HG03135 (cell line): ENCODE data around the gene CCDC85B.
"Not testable (repeated sequence)": the region's sequence is repeated elsewhere in the genome, so short reads cannot be mapped to it uniquely, and the experiment has no call there.

ENCODE experiments used
- ATAC-seq: cut with Tn5 transposase; IDR thresholded peaks from one replicate; pipeline ENCODE4 v1.9.1; 2021; ENCODE audit warnings: mild to moderate bottlenecking, moderate library complexity; ENCODE audit not compliant: unreplicated experiment

Gene CCDC85B

DNA sequence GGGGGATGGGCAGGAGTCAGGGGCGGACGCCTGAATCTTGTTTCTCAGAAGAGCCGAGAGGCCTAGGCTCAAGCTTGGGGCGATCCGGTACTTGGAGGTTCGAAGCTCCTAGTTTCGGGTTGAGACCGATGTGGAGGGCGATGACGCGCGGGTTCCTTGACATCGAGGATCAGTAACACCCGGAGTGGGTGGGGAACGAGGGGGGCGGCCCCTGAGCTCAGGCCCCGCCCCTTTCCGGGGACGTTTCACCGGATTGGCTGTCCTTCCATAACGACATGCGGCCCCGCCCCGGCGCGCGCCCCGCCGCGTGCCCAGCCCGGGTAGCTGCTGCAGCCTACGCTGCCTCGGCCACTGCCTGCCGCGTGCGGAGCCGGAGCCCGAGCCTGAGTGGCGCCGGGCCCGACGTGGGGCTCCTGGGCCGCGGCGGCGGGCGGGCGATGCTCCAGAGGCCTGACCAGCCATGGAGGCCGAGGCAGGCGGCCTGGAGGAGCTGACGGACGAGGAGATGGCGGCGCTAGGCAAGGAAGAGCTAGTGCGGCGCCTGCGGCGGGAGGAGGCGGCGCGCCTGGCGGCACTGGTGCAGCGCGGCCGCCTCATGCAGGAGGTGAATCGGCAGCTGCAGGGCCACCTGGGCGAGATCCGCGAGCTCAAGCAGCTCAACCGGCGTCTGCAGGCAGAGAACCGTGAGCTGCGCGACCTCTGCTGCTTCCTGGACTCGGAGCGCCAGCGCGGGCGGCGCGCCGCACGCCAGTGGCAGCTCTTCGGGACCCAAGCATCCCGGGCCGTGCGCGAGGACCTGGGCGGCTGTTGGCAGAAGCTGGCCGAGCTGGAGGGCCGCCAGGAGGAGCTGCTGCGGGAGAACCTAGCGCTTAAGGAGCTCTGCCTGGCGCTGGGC is at the start of gene CCDC85B:
Gene CCDC85B (plus strand): TSS at position 350 of the 895 bp plus-strand sequence. CDS start 111 bp downstream, at position 461.
- peak; percentile 44 for ATAC-seq

GRCh38 chr11:65842144-65842543 is 48.3 kb upstream of the CCDC85B start:
- no peak for ATAC-seq

GRCh38 chr11:65843811-65844210 is 46.7 kb upstream of the CCDC85B start:
- ATAC-seq: no peak

DNA sequence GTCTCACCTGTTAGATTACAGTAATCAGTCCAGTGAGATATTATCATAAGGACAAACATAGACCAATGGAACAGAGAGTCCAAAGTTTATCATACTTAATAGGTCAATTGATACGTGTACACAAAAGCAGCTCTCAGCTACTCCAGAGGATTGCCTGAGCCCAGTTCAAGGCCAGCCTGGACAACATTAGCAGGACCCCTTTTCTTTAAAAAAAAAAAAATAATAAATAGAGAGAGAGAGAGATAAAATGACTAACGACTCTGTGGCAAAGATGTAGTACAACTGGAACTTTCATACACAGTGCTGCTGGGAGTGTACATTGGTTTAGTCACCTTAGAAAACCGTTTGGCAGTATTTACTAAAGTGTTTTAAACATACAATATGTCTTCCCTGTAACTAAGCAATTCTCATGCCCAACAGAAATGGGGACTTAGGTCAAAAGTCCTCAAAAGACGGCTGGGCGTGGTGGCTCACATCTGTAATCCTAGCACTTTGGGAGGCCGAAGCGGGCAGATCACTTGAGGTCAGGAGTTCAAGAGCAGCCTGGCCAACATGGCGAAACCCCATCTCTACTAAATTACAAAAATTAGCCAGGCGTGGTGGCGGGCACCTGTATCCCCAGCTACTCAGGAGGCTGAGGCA is 46.1 kb upstream of the CCDC85B start:
- no peak for ATAC-seq

DNA sequence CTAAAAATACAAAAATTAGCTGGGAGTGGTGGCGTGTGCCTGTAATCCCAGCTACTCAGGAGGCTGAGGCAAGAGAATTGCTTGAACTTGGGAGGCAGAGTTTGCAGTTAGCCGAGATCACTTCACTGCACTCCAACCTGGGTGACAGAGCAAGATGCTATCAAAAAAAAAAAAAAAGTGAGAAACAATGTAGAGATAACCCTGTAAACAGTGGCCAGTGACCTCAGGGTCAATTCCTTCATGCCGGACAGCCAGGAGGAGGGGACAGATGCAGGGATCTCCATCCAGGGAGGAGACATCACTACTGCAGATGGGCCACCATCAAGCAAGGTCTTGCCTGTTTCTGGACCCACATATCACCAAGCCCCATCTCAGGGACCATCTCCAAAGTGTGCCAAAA is 42.7 kb upstream of the CCDC85B start:
- ATAC-seq: no peak

DNA sequence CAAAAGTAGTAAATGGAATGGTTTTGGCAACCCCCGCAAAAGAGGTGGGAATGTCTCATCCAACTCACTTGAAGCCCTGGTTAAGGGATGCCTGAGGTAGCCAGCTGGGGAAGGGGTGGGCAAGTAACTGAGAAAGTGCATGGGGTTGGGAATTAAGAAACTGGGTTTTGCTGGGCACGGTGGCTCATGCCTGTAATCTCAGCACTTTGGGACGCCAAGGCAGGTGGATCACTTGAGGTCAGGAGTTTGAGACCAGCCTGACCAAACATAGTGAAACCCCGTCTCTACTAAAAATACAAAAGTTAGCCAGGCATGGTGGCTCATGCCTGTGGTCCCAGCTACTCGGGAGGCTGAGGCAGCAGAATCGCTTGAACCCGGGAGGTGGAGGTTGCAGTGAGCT is 41.8 kb upstream of the CCDC85B start:
- ATAC-seq: not testable (repeated sequence)

DNA sequence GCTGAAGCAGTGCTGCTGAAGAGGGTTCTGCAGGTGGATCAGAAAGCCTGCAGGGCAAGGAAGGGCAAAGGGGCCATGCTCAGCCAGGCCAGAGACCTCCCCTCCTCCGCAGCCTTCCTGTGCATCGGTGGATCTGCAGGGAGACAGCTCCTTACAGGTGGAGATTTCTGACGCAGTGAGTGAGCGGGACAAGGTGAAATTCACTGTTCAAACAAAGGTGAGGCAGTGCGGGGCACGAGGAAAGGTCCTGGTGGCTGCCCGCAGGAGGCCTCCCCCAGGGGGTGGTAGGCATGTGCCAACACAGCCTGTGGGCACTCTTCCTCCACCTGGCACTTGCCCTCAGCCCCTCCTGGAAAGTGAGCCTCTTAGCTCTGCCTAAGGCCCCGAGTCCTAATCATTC is 41.1 kb upstream of the CCDC85B start:
- ATAC-seq: no peak

- no peak for ATAC-seq
Measured at GRCh38 chr11:65849771-65850216, 40.7 kb upstream of the CCDC85B start.

DNA sequence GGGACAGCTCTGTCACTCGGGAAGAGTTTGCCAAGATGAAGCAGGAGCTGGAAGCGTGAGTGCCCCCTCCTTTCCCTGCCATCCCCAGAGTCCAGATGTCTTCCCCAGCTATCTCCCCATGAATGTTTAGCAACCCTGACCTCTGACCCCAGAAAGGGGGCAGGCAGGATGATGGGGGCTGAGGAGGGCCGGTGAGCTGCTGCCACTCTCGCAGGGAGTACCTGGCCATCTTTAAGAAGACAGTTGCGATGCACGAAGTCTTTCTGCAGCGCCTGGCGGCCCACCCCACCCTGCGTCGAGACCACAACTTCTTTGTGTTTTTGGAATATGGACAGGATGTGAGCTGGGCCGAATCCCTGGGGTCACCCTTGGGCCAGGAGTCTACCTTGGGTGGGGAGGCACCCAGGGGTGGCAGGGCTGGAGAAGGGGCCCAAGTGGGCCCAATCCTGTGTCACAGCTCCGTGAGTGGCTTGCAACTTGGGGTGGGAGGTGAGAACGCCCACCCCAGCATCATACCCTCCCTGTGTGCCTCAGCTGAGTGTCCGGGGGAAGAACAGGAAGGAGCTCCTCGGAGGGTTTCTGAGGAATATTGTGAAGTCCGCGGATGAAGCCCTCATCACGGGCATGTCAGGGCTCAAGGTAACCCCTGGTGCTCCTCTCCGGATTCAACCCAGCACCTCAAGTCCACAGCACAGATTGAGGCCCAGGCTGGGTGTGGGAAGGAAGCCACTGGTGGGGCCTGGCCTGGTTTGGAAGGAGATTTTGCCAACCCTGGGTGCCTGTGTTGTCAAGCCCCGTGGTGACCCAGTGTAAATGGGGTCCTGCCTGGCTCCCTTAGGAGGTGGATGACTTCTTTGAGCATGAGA is 40.0 kb upstream of the CCDC85B start:
- ATAC-seq: no peak

DNA sequence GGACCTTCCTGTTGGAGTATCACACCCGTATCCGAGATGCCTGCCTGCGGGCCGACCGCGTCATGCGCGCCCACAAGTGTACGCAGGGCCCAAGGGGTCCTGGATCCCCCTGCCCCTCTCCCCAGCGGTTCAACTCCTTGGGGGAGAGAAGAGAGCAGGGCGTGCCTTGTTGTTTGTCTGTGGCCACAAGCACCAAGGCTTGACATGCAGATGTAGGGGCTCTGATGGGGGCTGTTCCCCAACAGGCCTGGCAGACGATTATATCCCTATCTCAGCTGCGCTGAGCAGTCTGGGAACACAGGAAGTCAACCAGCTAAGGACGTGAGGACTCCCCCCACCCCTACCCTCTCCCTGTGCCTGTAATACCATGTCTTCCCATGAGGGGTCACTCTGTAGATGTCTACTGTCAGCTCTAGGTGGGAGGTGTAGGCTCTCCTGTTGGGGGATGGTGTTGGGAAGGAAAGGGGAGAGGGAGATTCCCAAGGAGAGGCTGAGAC is 39.3 kb upstream of the CCDC85B start:
- ATAC-seq: no peak

DNA sequence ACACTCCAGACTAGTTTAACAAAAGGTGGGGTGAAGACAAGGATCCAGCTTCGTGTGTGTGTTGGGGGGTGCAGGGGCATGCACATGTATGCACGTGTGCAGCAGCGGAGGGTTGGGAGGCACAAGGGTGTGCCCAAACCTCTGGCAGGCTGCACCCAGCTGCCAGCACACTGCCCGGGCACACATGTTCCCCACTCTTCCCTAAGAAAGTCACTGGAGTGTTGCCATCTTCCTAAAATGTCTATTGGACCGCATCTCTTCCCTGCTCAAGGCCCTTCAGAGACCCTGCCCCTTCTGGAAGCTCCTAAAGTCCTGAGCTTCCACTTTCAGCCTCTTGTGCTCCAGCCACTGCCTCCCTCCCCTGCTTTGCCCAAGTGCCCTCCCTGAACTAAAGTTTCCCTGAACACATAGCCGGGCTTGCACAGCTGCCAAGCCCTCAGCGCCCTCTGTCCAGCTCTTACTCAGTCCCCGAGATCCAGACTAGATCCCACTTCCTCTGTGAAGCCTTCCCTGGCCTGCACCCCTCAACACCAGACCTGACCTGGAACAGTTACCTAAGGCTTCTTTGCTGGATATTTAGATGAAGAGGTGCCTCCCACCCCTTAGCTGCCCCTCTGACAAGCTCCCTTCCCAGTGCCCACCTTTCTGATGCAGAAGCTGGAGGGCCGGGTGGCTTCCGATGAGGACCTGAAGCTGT is 38.5 kb upstream of the CCDC85B start:
- ATAC-seq: no peak

DNA sequence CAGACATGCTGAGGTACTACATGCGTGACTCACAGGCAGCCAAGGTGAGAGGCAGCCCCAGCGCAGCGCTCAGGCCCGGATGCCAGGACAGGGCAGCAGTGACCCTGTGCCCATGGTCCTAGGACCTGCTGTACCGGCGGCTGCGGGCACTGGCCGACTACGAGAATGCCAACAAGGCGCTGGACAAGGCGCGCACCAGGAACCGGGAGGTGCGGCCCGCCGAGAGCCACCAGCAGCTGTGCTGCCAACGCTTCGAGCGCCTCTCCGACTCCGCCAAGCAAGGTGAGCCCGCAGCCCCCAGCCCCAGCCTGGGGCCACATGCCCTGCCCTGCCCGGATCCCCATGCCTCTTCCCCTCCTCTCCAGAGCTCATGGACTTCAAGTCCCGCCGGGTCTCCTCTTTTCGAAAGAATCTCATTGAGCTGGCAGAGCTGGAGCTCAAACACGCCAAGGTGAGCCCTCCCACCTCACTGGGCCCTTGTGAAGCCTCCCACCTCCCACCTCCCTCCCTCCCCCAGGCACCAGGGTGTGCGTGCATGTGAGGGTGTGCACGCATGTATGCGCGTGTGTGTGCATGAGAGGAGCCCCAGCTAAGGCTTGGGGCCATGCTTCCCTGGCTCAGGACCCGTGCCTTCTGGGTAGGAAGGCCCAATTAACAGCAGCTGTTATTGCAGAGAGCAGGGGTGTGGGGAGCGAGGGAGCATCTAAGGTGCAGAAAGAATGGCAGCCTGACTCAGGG is 37.8 kb upstream of the CCDC85B start:
- no peak for ATAC-seq

DNA sequence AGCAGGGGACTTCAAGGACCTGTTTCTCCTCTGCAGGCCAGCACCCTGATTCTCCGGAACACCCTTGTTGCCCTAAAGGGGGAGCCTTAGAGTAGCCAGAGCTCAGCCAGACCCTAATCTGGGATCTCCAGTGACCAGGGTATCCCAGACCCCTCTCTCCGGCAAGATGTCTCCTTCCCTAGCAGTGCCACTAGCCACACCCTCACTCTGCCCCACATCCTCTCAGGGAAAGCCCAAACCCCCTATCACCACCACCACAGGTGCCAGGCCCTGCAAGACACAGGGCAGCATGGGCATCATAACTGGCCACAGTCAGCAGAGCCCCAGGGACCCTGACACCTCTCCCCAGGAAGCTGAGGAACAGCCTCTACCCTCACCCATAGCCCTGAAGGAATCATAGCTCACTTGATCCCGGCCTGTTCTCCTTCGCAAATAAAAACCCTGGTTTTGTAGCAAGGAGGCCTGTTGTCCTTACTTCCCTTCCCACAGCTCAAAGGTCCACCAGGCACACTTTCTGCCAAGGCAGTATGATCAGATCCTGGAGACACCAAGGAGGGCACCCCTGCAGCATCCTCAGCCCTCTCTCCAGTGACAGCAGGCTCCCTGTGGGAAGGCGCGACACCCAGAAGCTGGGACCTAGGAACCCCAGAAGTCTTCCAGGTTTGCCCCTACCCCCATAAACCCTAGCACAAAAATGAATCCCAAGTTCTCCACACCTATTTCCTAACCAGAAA is 37.1 kb upstream of the CCDC85B start:
- no peak for ATAC-seq

GRCh38 chr11:65854161-65854592 is 36.3 kb upstream of the CCDC85B start:
- no peak for ATAC-seq

GRCh38 chr11:65854852-65855837 is 35.3 kb upstream of the CCDC85B start:
- no peak for ATAC-seq

GRCh38 chr11:65855927-65856363 is 34.5 kb upstream of the CCDC85B start:
- no peak for ATAC-seq

DNA sequence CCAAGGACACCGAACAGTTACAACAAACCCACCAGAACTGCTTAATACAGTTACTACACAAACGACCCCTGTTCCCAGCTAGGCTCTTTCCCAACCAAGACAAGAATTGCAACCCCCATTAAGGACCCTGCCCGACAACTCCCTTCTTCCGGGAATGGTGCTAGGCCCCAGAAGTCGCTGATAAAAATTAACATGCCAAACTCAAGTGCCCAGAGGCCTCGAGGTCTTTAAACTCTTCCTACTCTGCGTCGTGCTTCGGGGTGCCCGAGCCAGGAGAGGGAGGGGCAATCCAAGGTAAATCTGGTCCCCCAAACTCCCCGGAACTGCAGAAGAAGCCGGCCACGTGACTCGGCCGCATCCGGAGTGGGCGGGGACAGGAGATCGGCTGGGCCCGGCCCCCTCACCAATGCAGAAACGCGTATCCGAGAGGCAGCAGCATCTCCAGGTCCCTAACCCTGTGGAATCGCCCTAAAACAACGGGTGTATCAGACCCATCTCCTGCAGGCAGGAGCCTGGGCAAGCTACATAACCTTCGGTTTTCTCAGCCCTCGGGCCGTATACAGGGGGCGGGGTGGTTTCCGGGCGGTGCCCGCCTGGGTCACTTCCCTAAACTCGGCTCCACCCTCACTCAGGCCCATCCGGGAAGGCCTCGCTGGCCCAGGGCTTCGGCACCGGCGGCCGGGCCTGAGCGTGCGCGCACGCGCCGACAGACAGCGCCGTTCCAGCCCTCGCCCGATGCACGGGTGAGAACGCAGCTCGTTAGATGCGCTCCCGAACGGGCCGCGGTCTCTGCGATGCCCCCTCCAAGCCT is 33.6 kb upstream of the CCDC85B start:
- no peak for ATAC-seq
